WERI-Rb-1 (cell line): ENCODE data around the gene ATF4.

Experiments used
- DNase-seq: peaks from one replicate; pipeline ENCODE4 v3.0.0-alpha.2; 2020
- H3K27ac ChIP-seq: fragments of 250-450 bp; sonication (Bioruptor Pico); 2 replicates; pipeline ENCODE4 v1.5.1; 2020; ENCODE audit warnings: mild to moderate bottlenecking, moderate library complexity
- H3K27me3 ChIP-seq: fragments of 250-450 bp; sonication (Bioruptor Pico); 2 replicates; pipeline ENCODE4 v1.5.1; 2021; ENCODE audit warnings: mild to moderate bottlenecking, low read depth, moderate library complexity; ENCODE audit not compliant: insufficient read depth, severe bottlenecking
- H3K36me3 ChIP-seq: fragments of 250-450 bp; sonication (Bioruptor Pico); 2 replicates; pipeline ENCODE4 v1.5.1; 2020; ENCODE audit warnings: mild to moderate bottlenecking, moderate library complexity
- H3K4me3 ChIP-seq: 2 replicates; pipeline ENCODE4 v1.5.1; 2011; ENCODE audit warnings: low read depth, mild to moderate bottlenecking, control low read depth, low read length
- H3K9me3 ChIP-seq: fragments of 250-450 bp; sonication (Bioruptor Pico); 2 replicates; pipeline ENCODE4 v1.5.1; 2021; ENCODE audit warnings: mild to moderate bottlenecking, moderate library complexity; ENCODE audit not compliant: severe bottlenecking
- TF ChIP-seq, protein P1 (sequence below): IDR thresholded peaks from 2 replicates; pipeline ENCODE4 v1.5.1; 2011; ENCODE audit warnings: low read depth, mild to moderate bottlenecking, control low read depth, inconsistent platforms, low read length

ATF4 gene

DNA sequence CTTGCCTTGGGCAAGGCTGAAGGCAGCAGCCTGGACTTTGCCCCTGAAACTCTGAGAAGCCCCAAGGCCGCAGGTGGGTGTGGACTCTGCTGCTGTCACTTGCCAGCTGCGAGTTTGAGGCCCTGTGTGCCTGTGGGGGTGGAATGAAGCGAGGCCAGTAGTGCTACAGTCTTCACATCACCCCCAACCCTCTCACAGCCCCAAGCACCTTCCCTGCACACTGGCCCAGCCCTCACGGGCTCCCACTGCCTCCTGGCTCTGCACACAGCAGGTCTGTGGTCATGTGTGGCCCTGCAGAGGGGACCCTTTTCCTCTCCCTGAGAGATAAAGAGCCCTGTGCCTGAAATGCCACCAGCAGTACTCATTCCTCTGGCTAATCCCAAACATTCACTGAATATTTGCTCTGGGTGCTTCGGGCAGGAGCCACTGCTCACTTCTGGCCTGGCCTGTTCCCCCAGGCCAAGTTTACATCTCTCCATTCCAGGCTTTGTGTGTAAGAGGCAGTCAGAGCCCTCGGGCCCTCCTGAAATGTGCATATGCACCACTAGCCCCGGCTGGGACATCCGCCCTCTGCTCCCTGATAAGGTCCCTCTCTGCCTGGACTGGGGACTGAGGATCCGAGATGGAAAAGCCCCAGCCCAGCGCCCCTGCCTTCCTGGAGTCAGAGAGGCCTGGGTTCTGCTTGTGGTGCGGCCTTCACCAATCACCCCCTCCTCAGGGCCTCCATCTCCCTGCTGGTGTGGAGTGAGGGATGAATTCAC is 45.8 kb upstream of the ATF4 start:
- no peaks in the 10 kb centered on the region for H3K9me3 ChIP-seq
- DNase-seq, result no peak
- no peaks in the 10 kb centered on the region for H3K27me3 ChIP-seq
- H3K36me3 ChIP-seq, result peaks cover 9% of the 10 kb centered on the region
- H3K4me3 ChIP-seq, result no peak overlapping the region
- H3K27ac ChIP-seq, result no peak overlapping the region
- TF ChIP-seq, protein P1, sequence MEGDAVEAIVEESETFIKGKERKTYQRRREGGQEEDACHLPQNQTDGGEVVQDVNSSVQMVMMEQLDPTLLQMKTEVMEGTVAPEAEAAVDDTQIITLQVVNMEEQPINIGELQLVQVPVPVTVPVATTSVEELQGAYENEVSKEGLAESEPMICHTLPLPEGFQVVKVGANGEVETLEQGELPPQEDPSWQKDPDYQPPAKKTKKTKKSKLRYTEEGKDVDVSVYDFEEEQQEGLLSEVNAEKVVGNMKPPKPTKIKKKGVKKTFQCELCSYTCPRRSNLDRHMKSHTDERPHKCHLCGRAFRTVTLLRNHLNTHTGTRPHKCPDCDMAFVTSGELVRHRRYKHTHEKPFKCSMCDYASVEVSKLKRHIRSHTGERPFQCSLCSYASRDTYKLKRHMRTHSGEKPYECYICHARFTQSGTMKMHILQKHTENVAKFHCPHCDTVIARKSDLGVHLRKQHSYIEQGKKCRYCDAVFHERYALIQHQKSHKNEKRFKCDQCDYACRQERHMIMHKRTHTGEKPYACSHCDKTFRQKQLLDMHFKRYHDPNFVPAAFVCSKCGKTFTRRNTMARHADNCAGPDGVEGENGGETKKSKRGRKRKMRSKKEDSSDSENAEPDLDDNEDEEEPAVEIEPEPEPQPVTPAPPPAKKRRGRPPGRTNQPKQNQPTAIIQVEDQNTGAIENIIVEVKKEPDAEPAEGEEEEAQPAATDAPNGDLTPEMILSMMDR, result no peak

DNA sequence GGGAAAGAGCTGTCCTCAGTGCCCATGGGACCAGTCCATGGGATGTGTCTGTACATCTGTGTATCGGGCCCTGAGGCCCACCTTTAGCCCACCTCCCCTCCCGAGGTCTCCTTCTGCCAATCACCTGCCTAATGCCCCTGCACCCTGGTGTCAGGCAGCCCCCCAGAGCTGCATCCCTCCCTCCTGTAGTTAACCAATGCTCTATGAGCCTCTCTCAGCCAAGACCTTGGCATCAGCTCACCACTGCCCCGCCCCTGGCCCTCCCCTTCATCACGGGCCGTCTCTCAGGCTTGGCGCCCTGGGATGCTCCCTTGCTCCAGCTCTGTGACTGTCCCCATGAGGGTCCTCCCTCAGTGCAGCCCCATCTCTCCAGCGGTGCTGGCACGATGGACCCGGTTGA is 45.0 kb upstream of the ATF4 start:
- Histone ChIP-seq H3K36me3 (peaks cover 9% of the 10 kb centered on the region), H3K9me3 (no peaks in the 10 kb centered on the region), H3K4me3 (no peak overlapping the region), H3K27me3 (no peaks in the 10 kb centered on the region), H3K27ac (no peak overlapping the region)
- no peak for DNase-seq
- TF ChIP-seq, protein P1, result no peak

- no peak overlapping the region for H3K4me3 ChIP-seq
- no peaks in the 10 kb centered on the region for H3K9me3 ChIP-seq
- no peak for DNase-seq
- no peaks in the 10 kb centered on the region for H3K27me3 ChIP-seq
- no peak overlapping the region for H3K27ac ChIP-seq
- H3K36me3 ChIP-seq, result peaks cover 9% of the 10 kb centered on the region
- TF ChIP-seq, protein P1, result no peak
Observed at GRCh38 chr22:39475902-39476301, 44.5 kb upstream of the ATF4 start.

- H3K9me3 ChIP-seq, result no peaks in the 10 kb centered on the region
- H3K27me3 ChIP-seq, result no peaks in the 10 kb centered on the region
- no peak overlapping the region for H3K27ac ChIP-seq
- H3K4me3 ChIP-seq, result no peak overlapping the region
- TF ChIP-seq, protein P1, result no peak
- peaks cover 9% of the 10 kb centered on the region for H3K36me3 ChIP-seq
- DNase-seq, result no peak
Observed at GRCh38 chr22:39476664-39477063, 43.7 kb upstream of the ATF4 start.

- Histone ChIP-seq H3K9me3 (no peaks in the 10 kb centered on the region), H3K36me3 (peaks cover 9% of the 10 kb centered on the region), H3K4me3 (no peak overlapping the region), H3K27me3 (no peaks in the 10 kb centered on the region), H3K27ac (no peak overlapping the region)
- TF ChIP-seq, protein P1, result no peak
- no peak for DNase-seq
Observed at GRCh38 chr22:39477542-39477941, 42.8 kb upstream of the ATF4 start.

- Histone ChIP-seq H3K36me3 (peaks cover 9% of the 10 kb centered on the region), H3K4me3 (no peak overlapping the region), H3K27ac (no peak overlapping the region), H3K27me3 (no peaks in the 10 kb centered on the region), H3K9me3 (no peaks in the 10 kb centered on the region)
- TF ChIP-seq, protein P1, result no peak
- DNase-seq, result no peak
Observed at GRCh38 chr22:39478441-39478850, 41.9 kb upstream of the ATF4 start.
